Dendritic cell treated with granulocyte-macrophage colony-stimulating factor and Interleukin-4, amounts not matched to agents 40 ng/mL and 50 ng/mL, for 4 days (primary cell): ENCODE data around the gene LSM3.

ENCODE experiments used
- H3K27ac Mint-ChIP-seq: one replicate; pipeline ENCODE4 v1.8.0; 2022; ENCODE audit warnings: mild to moderate bottlenecking, mixed read lengths
- H3K27me3 Mint-ChIP-seq: one replicate; pipeline ENCODE4 v1.8.0; 2022; ENCODE audit warnings: mild to moderate bottlenecking, mixed read lengths
- H3K36me3 Mint-ChIP-seq: one replicate; pipeline ENCODE4 v1.8.0; 2022; ENCODE audit warnings: low read depth, mixed read lengths
- H3K4me1 Mint-ChIP-seq: one replicate; pipeline ENCODE4 v1.8.0; 2022; ENCODE audit warnings: low read depth, mixed read lengths
- H3K4me3 Mint-ChIP-seq: one replicate; pipeline ENCODE4 v1.8.0; 2022; ENCODE audit warnings: mild to moderate bottlenecking, moderate library complexity, mixed read lengths
- H3K9me3 Mint-ChIP-seq: one replicate; pipeline ENCODE4 v1.8.0; 2022; ENCODE audit warnings: mixed read lengths
- intact Hi-C: fragments of 100-400 bp; cut with micrococcal nuclease; formaldehyde crosslinking; loops from one replicate; pipeline ENCODE4 v1.15.0; 2022

LSM3 gene

GRCh38 chr3:14178247-14179113 lies at the start of gene LSM3, which contains the start of gene XPC:
TSS of gene LSM3 (plus strand) at chr3:14178817. CDS start at chr3:14178861, 44 bp downstream.
TSS of gene XPC (minus strand) at chr3:14178601. CDS start at chr3:14178568, 33 bp downstream.
- H3K36me3 Mint-ChIP-seq, result peaks cover 31% of the 10 kb centered on the region
- intact Hi-C loops, result loop anchor here (1.0 to 10.0 kb wide), 4 partner anchors 34 to 474 kb away; partner anchors contain the start of genes CCDC174 and CHCHD4
- H3K27me3 Mint-ChIP-seq, result no peaks in the 10 kb centered on the region
- H3K4me3 Mint-ChIP-seq, result peak within 1 kb of the TSS; percentile 91
- peak within 1 kb of the TSS; percentile 98 for H3K27ac Mint-ChIP-seq
- peaks cover 43% of the 10 kb centered on the region for H3K4me1 Mint-ChIP-seq
- H3K9me3 Mint-ChIP-seq, result no peaks in the 10 kb centered on the region

GRCh38 chr3:14129296-14129695 lies 49.3 kb upstream of the LSM3 start:
- Mint-ChIP-seq H3K4me3 (no peak overlapping the region), H3K36me3 (peaks cover 84% of the 10 kb centered on the region), H3K27me3 (no peaks in the 10 kb centered on the region), H3K27ac (no peak overlapping the region), H3K9me3 (no peaks in the 10 kb centered on the region), H3K4me1 (peaks cover 34% of the 10 kb centered on the region)
- intact Hi-C loops, result loop anchor here (10.0 kb wide), 1 partner anchor 234 kb away; no protein-coding TSS in a partner anchor

- Mint-ChIP-seq H3K4me1 (peaks cover 34% of the 10 kb centered on the region), H3K4me3 (no peak overlapping the region), H3K9me3 (no peaks in the 10 kb centered on the region), H3K27me3 (no peaks in the 10 kb centered on the region), H3K27ac (no peak overlapping the region), H3K36me3 (peaks cover 87% of the 10 kb centered on the region)
- intact Hi-C loops, result no loop called here
Observed at GRCh38 chr3:14130230-14130629, 48.4 kb upstream of the LSM3 start.

GRCh38 chr3:14130707-14131106 lies 47.9 kb upstream of the LSM3 start:
- Mint-ChIP-seq H3K36me3 (peaks cover 87% of the 10 kb centered on the region), H3K27ac (no peak overlapping the region), H3K4me1 (peaks cover 29% of the 10 kb centered on the region), H3K9me3 (no peaks in the 10 kb centered on the region), H3K4me3 (no peak overlapping the region), H3K27me3 (no peaks in the 10 kb centered on the region)
- intact Hi-C loops, result no loop called here

GRCh38 chr3:14131134-14131533 lies 47.5 kb upstream of the LSM3 start:
- Mint-ChIP-seq H3K27ac (no peak overlapping the region), H3K9me3 (no peaks in the 10 kb centered on the region), H3K36me3 (peaks cover 90% of the 10 kb centered on the region), H3K4me1 (peaks cover 24% of the 10 kb centered on the region), H3K4me3 (no peak overlapping the region), H3K27me3 (no peaks in the 10 kb centered on the region)
- intact Hi-C loops, result no loop called here

GRCh38 chr3:14132120-14132519 lies 46.5 kb upstream of the LSM3 start:
- Mint-ChIP-seq H3K4me3 (no peak overlapping the region), H3K4me1 (peaks cover 15% of the 10 kb centered on the region), H3K9me3 (no peaks in the 10 kb centered on the region), H3K27ac (no peak overlapping the region), H3K36me3 (peaks cover 100% of the 10 kb centered on the region), H3K27me3 (no peaks in the 10 kb centered on the region)
- intact Hi-C loops, result no loop called here

- Mint-ChIP-seq H3K27me3 (no peaks in the 10 kb centered on the region), H3K4me3 (no peak overlapping the region), H3K9me3 (no peaks in the 10 kb centered on the region), H3K36me3 (peaks cover 100% of the 10 kb centered on the region), H3K4me1 (peaks cover 9% of the 10 kb centered on the region), H3K27ac (no peak overlapping the region)
- intact Hi-C loops, result no loop called here
Observed at GRCh38 chr3:14132689-14133088, 45.9 kb upstream of the LSM3 start.

GRCh38 chr3:14133188-14133800 lies 45.3 kb upstream of the LSM3 start:
- Mint-ChIP-seq H3K27me3 (no peaks in the 10 kb centered on the region), H3K27ac (no peak overlapping the region), H3K9me3 (no peaks in the 10 kb centered on the region), H3K36me3 (peaks cover 100% of the 10 kb centered on the region), H3K4me3 (no peak overlapping the region), H3K4me1 (peaks cover 7% of the 10 kb centered on the region)
- intact Hi-C loops, result no loop called here

GRCh38 chr3:14133876-14134275 lies 44.7 kb upstream of the LSM3 start:
- Mint-ChIP-seq H3K4me3 (no peak overlapping the region), H3K9me3 (no peaks in the 10 kb centered on the region), H3K4me1 (peaks cover 10% of the 10 kb centered on the region), H3K27me3 (no peaks in the 10 kb centered on the region), H3K36me3 (peaks cover 100% of the 10 kb centered on the region), H3K27ac (no peak overlapping the region)
- intact Hi-C loops, result no loop called here

- intact Hi-C loops, result no loop called here
- no peaks in the 10 kb centered on the region for H3K9me3 Mint-ChIP-seq
- no peaks in the 10 kb centered on the region for H3K27me3 Mint-ChIP-seq
- peaks cover 100% of the 10 kb centered on the region for H3K36me3 Mint-ChIP-seq
- peaks cover 12% of the 10 kb centered on the region for H3K4me1 Mint-ChIP-seq
- no peak overlapping the region for H3K27ac Mint-ChIP-seq
- no peak overlapping the region for H3K4me3 Mint-ChIP-seq
Observed at GRCh38 chr3:14134291-14134690, 44.3 kb upstream of the LSM3 start.

- H3K36me3 Mint-ChIP-seq, result peaks cover 100% of the 10 kb centered on the region
- H3K27ac Mint-ChIP-seq, result no peak overlapping the region
- no peaks in the 10 kb centered on the region for H3K27me3 Mint-ChIP-seq
- intact Hi-C loops, result no loop called here
- no peak overlapping the region for H3K4me3 Mint-ChIP-seq
- H3K4me1 Mint-ChIP-seq, result peaks cover 19% of the 10 kb centered on the region
- H3K9me3 Mint-ChIP-seq, result no peaks in the 10 kb centered on the region
Observed at GRCh38 chr3:14135581-14135980, 43.0 kb upstream of the LSM3 start.

- intact Hi-C loops, result no loop called here
- Mint-ChIP-seq H3K27ac (no peak overlapping the region), H3K36me3 (peaks cover 96% of the 10 kb centered on the region), H3K9me3 (no peaks in the 10 kb centered on the region), H3K27me3 (no peaks in the 10 kb centered on the region), H3K4me3 (no peak overlapping the region), H3K4me1 (peaks cover 32% of the 10 kb centered on the region)
Observed at GRCh38 chr3:14137004-14137403, 41.6 kb upstream of the LSM3 start.

- intact Hi-C loops, result no loop called here
- peaks cover 96% of the 10 kb centered on the region for H3K36me3 Mint-ChIP-seq
- peaks cover 37% of the 10 kb centered on the region for H3K4me1 Mint-ChIP-seq
- no peaks in the 10 kb centered on the region for H3K9me3 Mint-ChIP-seq
- H3K4me3 Mint-ChIP-seq, result no peak overlapping the region
- H3K27ac Mint-ChIP-seq, result no peak overlapping the region
- H3K27me3 Mint-ChIP-seq, result no peaks in the 10 kb centered on the region
Observed at GRCh38 chr3:14137445-14137844, 41.2 kb upstream of the LSM3 start.

GRCh38 chr3:14138109-14138877 lies 40.3 kb upstream of the LSM3 start:
- Mint-ChIP-seq H3K27me3 (no peaks in the 10 kb centered on the region), H3K4me3 (no peak overlapping the region), H3K4me1 (peaks cover 44% of the 10 kb centered on the region), H3K27ac (no peak overlapping the region), H3K36me3 (peaks cover 92% of the 10 kb centered on the region), H3K9me3 (no peaks in the 10 kb centered on the region)
- intact Hi-C loops, result no loop called here
